ENCODE results near the gene DFFB.

DNA sequence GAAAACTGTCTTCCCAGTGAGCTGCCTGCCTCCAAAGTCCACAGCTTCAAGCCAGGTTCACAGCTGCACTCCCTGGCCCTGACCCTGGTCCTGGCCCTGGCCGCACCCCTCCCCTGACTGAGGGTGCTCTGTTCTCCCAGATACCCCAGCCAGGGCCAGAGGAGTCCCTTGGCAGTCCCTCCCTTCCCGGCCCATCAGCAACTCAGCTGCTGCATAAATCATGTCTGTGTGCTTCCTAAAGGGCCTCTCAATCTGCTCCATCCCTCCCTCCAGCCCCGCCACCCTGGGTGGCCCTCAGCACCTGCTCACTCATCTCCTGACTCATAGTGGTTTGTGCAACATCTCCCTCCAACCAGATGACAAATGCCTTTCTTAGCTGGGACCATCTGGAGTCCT is 67.5 kb downstream of the DFFB start:
- TF ChIP-seq BHLHE40 (IDR thresholded peaks at IDR 0.05; ENCODE audit: borderline replicate concordance) (no peak), ELF4 (IDR thresholded peaks at IDR 0.05) (no peak), HDGF (IDR thresholded peaks at IDR 0.05; ENCODE audit: borderline replicate concordance) (no peak), SP1 (IDR thresholded peaks at IDR 0.05) (no peak), LEF1 (IDR thresholded peaks at IDR 0.05; ENCODE audit: borderline replicate concordance) (no peak), TARDBP (IDR thresholded peaks at IDR 0.05) (no peak), SUZ12 (IDR thresholded peaks at IDR 0.05) (no peak), FOXM1 (IDR thresholded peaks at IDR 0.05; ENCODE audit: borderline replicate concordance) (no peak), ARNT (IDR thresholded peaks at IDR 0.05) (no peak)
